ENCODE data around the gene UNC80. TPM values are rescaled to one million over a fixed set of nuclear protein-coding genes. Genes with fewer than 3 reads are reported as not detected.

UNC80 gene
- total and polyA plus RNA-seq, 2 of the 4 experiments (the other 2 are of a cell fraction): not detected

GRCh38 chr2:209809256-209809655 lies 37.6 kb downstream of the UNC80 start:
- no peak overlapping the region for H3K14ac ChIP-seq (replicated peaks; ENCODE audit: low read depth, low read length)
- H3K9me3 ChIP-seq (ENCODE audit: control insufficient read depth, insufficient read depth, low read length): peaks cover 18% of the 10 kb centered on the region
- H3K56ac ChIP-seq (ENCODE audit: extremely low read depth, insufficient read depth, low read length): no peak overlapping the region
- TF ChIP-seq FOS (IDR thresholded peaks at IDR 0.05; ENCODE audit: low read depth, low read length) (no peak), RAD21 (IDR thresholded peaks at IDR 0.05; ENCODE audit: low read length) (no peak), RFX5 (IDR thresholded peaks at IDR 0.05; ENCODE audit: low read depth, low read length) (no peak), CEBPB (IDR thresholded peaks at IDR 0.05; ENCODE audit: low read depth, low read length) (no peak), MAFK (IDR thresholded peaks at IDR 0.05; ENCODE audit: low read depth, low read length) (no peak)
- dilution Hi-C loops (cut with HindIII; ENCODE audit: low sequenced_read_pairs, unreplicated experiment) (no loop called here), intact Hi-C loops (cut with micrococcal nuclease) (no loop called here), in situ Hi-C loops (cut with MboI; ENCODE audit: low sequenced_read_pairs) (no loop called here)
- POLR2A ChIA-PET (ENCODE audit: unreplicated experiment): no interaction called here
- H3K4me2 ChIP-seq (ENCODE audit: low read depth, low read length): no peak overlapping the region
- H3K27ac ChIP-seq (ENCODE audit: insufficient read depth, low read length): no peak overlapping the region
- H4K20me1 ChIP-seq (ENCODE audit: insufficient read depth, low read length): no peaks in the 10 kb centered on the region
- no peaks in the 10 kb centered on the region for H3K4me1 ChIP-seq (ENCODE audit: control insufficient read depth, insufficient read depth, low read length)
- no TSS peak for BruUV-seq (replicated peaks)
- no peak overlapping the region for H3K18ac ChIP-seq (ENCODE audit: low read depth, low read length)
- H4K5ac ChIP-seq (ENCODE audit: low read depth, low read length): no peak overlapping the region
- no peaks in the 10 kb centered on the region for H3K9me1 ChIP-seq (ENCODE audit: insufficient read depth, low read length)
- no peak overlapping the region for H2AFZ ChIP-seq (replicated peaks; ENCODE audit: low read length, poor library complexity)
- H2AK9ac ChIP-seq (replicated peaks; ENCODE audit: low read depth, low read length, poor library complexity): no peak overlapping the region
- no peak for ATAC-seq (ENCODE audit: low read depth)
- H2AK5ac ChIP-seq (ENCODE audit: low read depth, low read length): no peak overlapping the region
- no peaks in the 10 kb centered on the region for H3K79me1 ChIP-seq (ENCODE audit: low read depth in 1 of 2, low read length in 2 of 2)
- CTCF ChIA-PET: no interaction called here
- no peak overlapping the region for H4K8ac ChIP-seq (ENCODE audit: low read depth in 2 of 2, low read length in 2 of 2)
- H2BK5ac ChIP-seq (ENCODE audit: low read depth, low read length, poor library complexity, severe bottlenecking): no peak overlapping the region
- WGBS, 2 experiments (ENCODE audit: extremely low coverage in 2 of 2, insufficient read length in 1 of 2): 91% methylated on average over 17 of the region's 20 CpGs; no CpG with 5 or more reads in 1 of the 2 experiments
- no peak overlapping the region for H2BK15ac ChIP-seq (ENCODE audit: low read depth, low read length)
- H4K91ac ChIP-seq (ENCODE audit: insufficient read depth, low read depth, low read length): no peak overlapping the region
- no peak overlapping the region for H3K23ac ChIP-seq (ENCODE audit: low read depth, low read length)
- no peak overlapping the region for H3K4ac ChIP-seq (ENCODE audit: low read depth, low read length)
- no peak overlapping the region for H3K9ac ChIP-seq (ENCODE audit: low read depth, low read length)
- H3K4me3 ChIP-seq (ENCODE audit: insufficient read depth, low read depth, low read length): no peak overlapping the region
- no peak overlapping the region for H2BK120ac ChIP-seq (ENCODE audit: low read depth, low read length)
- H3K36me3 ChIP-seq (ENCODE audit: control insufficient read depth, insufficient read depth, low read length): no peaks in the 10 kb centered on the region
- no peak for DNase-seq
- H2BK20ac ChIP-seq (ENCODE audit: low read depth, low read length): no peak overlapping the region
- no peaks in the 10 kb centered on the region for H3K27me3 ChIP-seq (ENCODE audit: control insufficient read depth, insufficient read depth, low read length)

Measured in IMR-90 (cell line).